OCI-LY3 (cell line): Measurements from ENCODE around the gene LHFPL6.

Experiments
- H2AFZ ChIP-seq: fragments of 200-600, 300-600 bp; shearing (Covaris generic); 2 replicates; pipeline ENCODE4 v1.6.0; 2014; ENCODE audit warnings: antibody characterized with exemption, low read depth, low read length
- H3K27ac ChIP-seq: fragments of 200-600, 300-600 bp; sonication (generic); 2 replicates; pipeline ENCODE4 v1.5.1; 2014; ENCODE audit warnings: mild to moderate bottlenecking, low read length, moderate library complexity, mixed read lengths
- H3K27me3 ChIP-seq: fragments of 200-600, 300-600 bp; sonication (generic); 2 replicates; pipeline ENCODE4 v1.6.1; 2014; ENCODE audit warnings: low read depth, low read length, mixed read lengths
- H3K36me3 ChIP-seq: fragments of 200-600, 300-600 bp; sonication (generic); replicated peaks from 2 replicates; pipeline ENCODE3; 2014; ENCODE audit warnings: low read depth, low read length, mixed read lengths
- H3K4me1 ChIP-seq: fragments of 300-600, 200-600 bp; sonication (generic); 2 replicates; pipeline ENCODE4 v1.6.1; 2014; ENCODE audit warnings: low read length, mixed read lengths
- H3K4me2 ChIP-seq: fragments of 200-600, 300-600 bp; sonication (generic); 2 replicates; pipeline ENCODE4 v1.6.1; 2014; ENCODE audit warnings: low read length, mixed read lengths
- H3K4me3 ChIP-seq: fragments of 300-600, 200-600 bp; sonication (generic); 2 replicates; pipeline ENCODE4 v1.5.1; 2014; ENCODE audit warnings: antibody characterized with exemption, mild to moderate bottlenecking, low read length, moderate library complexity
- H3K79me2 ChIP-seq: fragments of 300-600, 200-600 bp; shearing (Covaris generic); 2 replicates; pipeline ENCODE4 v1.6.1; 2014; ENCODE audit warnings: mild to moderate bottlenecking, low read length, mixed read lengths
- H3K9ac ChIP-seq: fragments of 300-600, 200-600 bp; shearing (Covaris generic); 2 replicates; pipeline ENCODE4 v1.6.0; 2014; ENCODE audit warnings: mild to moderate bottlenecking, low read length, moderate library complexity
- H3K9me3 ChIP-seq: fragments of 200-600, 300-600 bp; shearing (Covaris generic); 2 replicates; pipeline ENCODE4 v1.6.1; 2014; ENCODE audit warnings: low read length, mixed read lengths; ENCODE audit not compliant: insufficient read depth
- H4K20me1 ChIP-seq: fragments of 200-600, 300-600 bp; sonication (generic); 2 replicates; pipeline ENCODE4 v1.6.1; 2016; ENCODE audit warnings: low read length, mixed read lengths; ENCODE audit not compliant: insufficient read depth
- CTCF ChIP-seq: fragments of 200-600, 300-600 bp; sonication (generic); IDR thresholded peaks from 2 replicates; pipeline ENCODE4 v1.5.1; 2014; ENCODE audit warnings: antibody characterized with exemption, low read length, low read depth
- EZH2phosphoT487 ChIP-seq: fragments of 200-600 bp; shearing (Covaris generic); IDR thresholded peaks from 2 replicates; pipeline ENCODE4 v1.6.1; 2018; ENCODE audit warnings: antibody characterized with exemption, mixed run types, low read depth

LHFPL6 gene

GRCh38 chr13:39415008-39415802 lies 187.8 kb downstream of the LHFPL6 start:
- H2AFZ ChIP-seq: peak overlapping the region; percentile 31
- H3K27ac ChIP-seq: peak overlapping the region; percentile 91
- H3K9ac ChIP-seq: peak overlapping the region; percentile 73
- no peaks in the 10 kb centered on the region for H3K9me3 ChIP-seq
- peaks cover 7% of the 10 kb centered on the region; the same call in 1 of the 2 replicates for H3K79me2 ChIP-seq
- H3K36me3 ChIP-seq: peaks cover 5% of the 10 kb centered on the region
- TF ChIP-seq CTCF: peak; percentile 95
- TF ChIP-seq EZH2phosphoT487: no peak
- H3K4me3 ChIP-seq: peak overlapping the region; percentile 42
- no peaks in the 10 kb centered on the region for H4K20me1 ChIP-seq
- no peaks in the 10 kb centered on the region for H3K27me3 ChIP-seq
- H3K4me1 ChIP-seq: peaks cover 82% of the 10 kb centered on the region
- peak overlapping the region; percentile 79 for H3K4me2 ChIP-seq

- Histone ChIP-seq H3K27me3 (no peaks in the 10 kb centered on the region), H3K36me3 (peaks cover 5% of the 10 kb centered on the region), H3K9ac (peak overlapping the region; percentile 73), H3K9me3 (no peaks in the 10 kb centered on the region), H4K20me1 (no peaks in the 10 kb centered on the region), H2AFZ (no peak overlapping the region), H3K4me2 (peak overlapping the region; percentile 79), H3K27ac (peak overlapping the region; percentile 91), H3K4me3 (peak overlapping the region; percentile 42), H3K79me2 (peaks cover 7% of the 10 kb centered on the region; the same call in 1 of the 2 replicates), H3K4me1 (peaks cover 82% of the 10 kb centered on the region)
- TF ChIP-seq CTCF (no peak), EZH2phosphoT487 (no peak)
Observed at GRCh38 chr13:39414339-39414738, 188.7 kb downstream of the LHFPL6 start.

GRCh38 chr13:39411511-39411910 lies 191.5 kb downstream of the LHFPL6 start:
- Histone ChIP-seq H3K4me2 (peak overlapping the region; percentile 20; the same call in 1 of the 2 replicates), H3K9ac (no peak overlapping the region), H2AFZ (no peak overlapping the region), H4K20me1 (no peaks in the 10 kb centered on the region), H3K4me3 (no peak overlapping the region), H3K27ac (no peak overlapping the region), H3K9me3 (no peaks in the 10 kb centered on the region), H3K36me3 (peaks cover 5% of the 10 kb centered on the region), H3K27me3 (no peaks in the 10 kb centered on the region), H3K4me1 (peaks cover 76% of the 10 kb centered on the region), H3K79me2 (peaks cover 7% of the 10 kb centered on the region; the same call in 1 of the 2 replicates)
- no peak for TF ChIP-seq EZH2phosphoT487
- TF ChIP-seq CTCF: no peak

- peaks cover 73% of the 10 kb centered on the region for H3K4me1 ChIP-seq
- no peak overlapping the region for H3K27ac ChIP-seq
- no peak overlapping the region for H3K9ac ChIP-seq
- H3K79me2 ChIP-seq: peaks cover 7% of the 10 kb centered on the region; the same call in 1 of the 2 replicates
- no peaks in the 10 kb centered on the region for H4K20me1 ChIP-seq
- H3K27me3 ChIP-seq: no peaks in the 10 kb centered on the region
- no peak overlapping the region for H3K4me2 ChIP-seq
- no peak overlapping the region for H3K4me3 ChIP-seq
- peaks cover 5% of the 10 kb centered on the region for H3K36me3 ChIP-seq
- no peak for TF ChIP-seq CTCF
- no peak for TF ChIP-seq EZH2phosphoT487
- no peak overlapping the region for H2AFZ ChIP-seq
- H3K9me3 ChIP-seq: no peaks in the 10 kb centered on the region
Observed at GRCh38 chr13:39410964-39411363, 192.0 kb downstream of the LHFPL6 start.
